HepG2 (cell line): Measurements from ENCODE around the gene TMEM182. TPM values are rescaled to one million over a fixed set of nuclear protein-coding genes. Genes with fewer than 3 reads are reported as not detected.

Experiments
- ARID5B ChIP-seq: IDR thresholded peaks from 2 replicates; pipeline ENCODE4 v1.4.0; 2020; ENCODE audit warnings: mild to moderate bottlenecking, missing genetic modification reagents
- BCLAF1 ChIP-seq: fragments of 450-650 bp; IDR thresholded peaks from 2 replicates; pipeline ENCODE4 v1.6.1; 2017; ENCODE audit warnings: mild to moderate bottlenecking
- CTCF ChIP-seq: sonication (generic); formaldehyde crosslinking; IDR thresholded peaks from 2 replicates; pipeline ENCODE4 v1.5.0; 2020; ENCODE audit warnings: mild to moderate bottlenecking, missing genetic modification reagents, moderate library complexity
- MXD1 ChIP-seq: sonication (generic); formaldehyde crosslinking; IDR thresholded peaks from 2 replicates; pipeline ENCODE4 v1.4.0; 2020; ENCODE audit warnings: mild to moderate bottlenecking, missing genetic modification reagents
- PATZ1 ChIP-seq: sonication (generic); formaldehyde crosslinking; IDR thresholded peaks from 2 replicates; pipeline ENCODE4 v1.4.0; 2020; ENCODE audit warnings: missing genetic modification reagents
- SIX1 ChIP-seq: sonication (generic); formaldehyde crosslinking; IDR thresholded peaks from 2 replicates; pipeline ENCODE4 v1.4.0; 2020; ENCODE audit warnings: missing genetic modification reagents, borderline replicate concordance
- SMC3 ChIP-seq: IDR thresholded peaks from 2 replicates; pipeline ENCODE4 v1.6.1; 2011; ENCODE audit warnings: low read length, improper control_type of control experiment
- THAP9 ChIP-seq: sonication (generic); formaldehyde crosslinking; IDR thresholded peaks from 2 replicates; pipeline ENCODE4; 2020; ENCODE audit warnings: missing genetic modification reagents, mild to moderate bottlenecking, borderline replicate concordance
- ZBTB1 ChIP-seq: sonication (generic); formaldehyde crosslinking; IDR thresholded peaks from 2 replicates; pipeline ENCODE4 v1.4.0; 2020; ENCODE audit warnings: missing genetic modification reagents, borderline replicate concordance
- ZBTB26 ChIP-seq: IDR thresholded peaks from 2 replicates; pipeline ENCODE4 v1.6.1; 2016; ENCODE audit warnings: missing compliant biosample characterization, missing genetic modification reagents, borderline replicate concordance
- ZNF564 ChIP-seq: sonication (generic); formaldehyde crosslinking; IDR thresholded peaks from 2 replicates; pipeline ENCODE4 v1.8.1; 2023; ENCODE audit warnings: mild to moderate bottlenecking, missing genetic modification reagents
- ZNF792 ChIP-seq: IDR thresholded peaks from 2 replicates; pipeline ENCODE4 v1.6.1; 2016
- polyA plus RNA-seq, 8 experiments: library from polyadenylated mRNA; depleted of rRNA in 3 of 8; stranded (reverse) in 7 of 8; unstranded in 1 of 8; fragments of >200 nt; fragmentation: Illumina TruSeq in 4 of 8; extraction: Trizol in 4 of 8; gene quantifications; 2 replicates each; pipeline versions ENCODE4 v1.2.1 to v1.2.3, GENCODE V29; 2011 to 2016; ENCODE audit warnings: low read depth in 4 of 8, missing spikeins in 1 of 8, mixed read lengths in 1 of 8; ENCODE audit not compliant: insufficient read depth in 1 of 8
- total RNA-seq, 5 experiments: library from RNA; depleted of rRNA; stranded (reverse); fragments of >200 nt; fragmentation: Illumina TruSeq; extraction: Trizol; gene quantifications; 2 replicates each; pipeline ENCODE4 v1.2.3, GENCODE V29; 2016; ENCODE audit warnings: low read depth in 1 of 5

The TMEM182 gene
- total and polyA plus RNA-seq, 2 of the 13 experiments (the other 11 are each of a cell fraction or from before 2014, with no cell fraction given) = 8.7 to 8.9 TPM

- TF ChIP-seq CTCF (CRISPR knock-in tag) = peak; percentile 94
- no peak for TF ChIP-seq MXD1 (CRISPR knock-in tag)
- TF ChIP-seq ZBTB26 = no peak
- no peak for TF ChIP-seq ZBTB1 (CRISPR knock-in tag)
- no peak for TF ChIP-seq ZNF564 (CRISPR knock-in tag)
- TF ChIP-seq BCLAF1 = no peak
- 0 out of 2 replicates have a peak, but pooled peaks have one; percentile 14 for TF ChIP-seq ARID5B (CRISPR knock-in tag)
- no peak for TF ChIP-seq SIX1 (CRISPR knock-in tag)
- TF ChIP-seq ZNF792 (CRISPR knock-in tag) = 0 out of 2 replicates have a peak, but pooled peaks have one; percentile 25
- TF ChIP-seq SMC3 = peak; percentile 88
- TF ChIP-seq PATZ1 (CRISPR knock-in tag) = no peak
- TF ChIP-seq THAP9 (CRISPR knock-in tag) = no peak
These were observed 44.5 kb downstream of the TMEM182 start (continued) for GRCh38 chr2:102806250-102806837.
